Gastroesophageal sphincter (tissue), 4 donors: Measurements from ENCODE around the gene PTPRF. TPM values are rescaled to one million over a fixed set of nuclear protein-coding genes. Genes with fewer than 3 reads are reported as not detected.

Source experiments
- ATAC-seq: fragments of 150-250 bp; one replicate; pipeline ENCODE4 v1.9.1; 2016; ENCODE audit warnings: mild to moderate bottlenecking, moderate library complexity
- H3K27ac ChIP-seq, 4 donors: fragments of 200-600 bp; sonication (generic) in 3 of 4; 1 replicate in 3 of 4; 2 replicates in 1 of 4; pipeline ENCODE4 v1.5.1; 2016 to 2019
- H3K27me3 ChIP-seq: fragments of 200-600 bp; sonication (generic); one replicate; pipeline ENCODE4 v1.5.1; 2019
- H3K36me3 ChIP-seq, 2 donors: fragments of 200-600 bp; sonication (generic); one replicate each; pipeline ENCODE4 v1.5.1; 2019; ENCODE audit warnings: control low read depth in 1 of 2
- H3K4me1 ChIP-seq, 3 donors: fragments of 200-600 bp; sonication (generic); 1 replicate in 2 of 3; 2 replicates in 1 of 3; pipeline ENCODE4 v1.5.1; 2016 to 2019; ENCODE audit warnings: control low read depth in 2 of 3
- H3K4me3 ChIP-seq, 2 donors: fragments of 200-600 bp; sonication (generic); one replicate each; pipeline ENCODE4 v1.5.1; 2019; ENCODE audit warnings: mild to moderate bottlenecking in 1 of 2, moderate library complexity in 1 of 2
- H3K9me3 ChIP-seq, 3 donors: fragments of 200-600 bp; sonication (generic); one replicate each; pipeline ENCODE4 v1.5.1; 2017 to 2019; ENCODE audit warnings: control low read depth in 2 of 3
- EP300 ChIP-seq: sonication (generic); formaldehyde crosslinking; IDR thresholded peaks from one replicate; pipeline ENCODE4 v1.6.1; 2017; ENCODE audit warnings: antibody characterized with exemption, mild to moderate bottlenecking
- POLR2A ChIP-seq, 2 donors: fragments of 450-650 bp; IDR thresholded peaks; one replicate each; pipeline ENCODE4 v1.6.1; 2017; ENCODE audit warnings: antibody characterized with exemption in 2 of 2, mild to moderate bottlenecking in 2 of 2, moderate library complexity in 1 of 2
- POLR2AphosphoS5 ChIP-seq: sonication (generic); formaldehyde crosslinking; IDR thresholded peaks from one replicate; pipeline ENCODE4 v1.6.1; 2017; ENCODE audit warnings: antibody characterized with exemption
- WGBS, 2 donors: methylation state at CpG; one replicate each; pipeline ENCODE4 v1.1.5; 2018; ENCODE audit warnings: low coverage in 1 of 2; 5-methylcytosine and 5-hydroxymethylcytosine counted together
- total RNA-seq, 4 donors: library from RNA; depleted of rRNA; stranded (reverse); fragments of >200 nt; gene quantifications; one replicate each; pipeline ENCODE4 v1.1.0, GENCODE V29; 2016
- TF ChIP-seq, protein P1 (sequence below), 4 experiments: fragments of 200-600 bp in 2 of 4; fragments of 450-650 bp in 2 of 4; sonication (generic) in 1 of 4; IDR thresholded peaks; one replicate each; pipeline ENCODE4 v1.5.1; 2017 to 2019; ENCODE audit warnings: antibody characterized with exemption in 4 of 4, mild to moderate bottlenecking in 2 of 4, moderate library complexity in 2 of 4

The PTPRF gene
- total RNA-seq, 4 donors from 2014 or later, result 55.8 to 80.4 (median 60.8) TPM

DNA sequence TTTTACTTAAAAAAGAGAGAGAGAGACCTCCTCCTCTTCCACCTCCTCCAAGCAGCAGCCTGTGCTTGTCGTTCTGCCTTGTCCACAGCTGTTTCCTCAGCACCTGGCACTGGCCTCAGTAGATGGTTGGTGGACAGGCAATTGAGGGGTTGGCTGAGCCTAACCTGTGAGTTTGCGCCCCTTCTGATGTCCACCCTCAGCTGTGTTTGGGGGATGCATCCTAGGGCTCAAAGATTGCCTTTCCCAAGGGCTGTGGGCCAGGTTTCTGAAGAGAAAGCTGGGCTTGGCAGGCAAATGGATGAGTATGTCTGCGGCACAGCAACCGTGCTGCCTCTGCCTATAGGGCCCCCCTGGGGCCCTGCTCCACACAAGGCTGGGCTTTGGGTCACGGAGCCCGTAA is 84.2 kb downstream of the PTPRF start:
- no peaks in the 10 kb centered on the region for H3K9me3 ChIP-seq
- no peaks in the 10 kb centered on the region for H3K27me3 ChIP-seq
- no peak for ATAC-seq
- TF ChIP-seq POLR2AphosphoS5 (no peak), POLR2A (IDR thresholded peaks at IDR 0.05) (no peak), EP300 (no peak)
- TF ChIP-seq, protein P1, sequence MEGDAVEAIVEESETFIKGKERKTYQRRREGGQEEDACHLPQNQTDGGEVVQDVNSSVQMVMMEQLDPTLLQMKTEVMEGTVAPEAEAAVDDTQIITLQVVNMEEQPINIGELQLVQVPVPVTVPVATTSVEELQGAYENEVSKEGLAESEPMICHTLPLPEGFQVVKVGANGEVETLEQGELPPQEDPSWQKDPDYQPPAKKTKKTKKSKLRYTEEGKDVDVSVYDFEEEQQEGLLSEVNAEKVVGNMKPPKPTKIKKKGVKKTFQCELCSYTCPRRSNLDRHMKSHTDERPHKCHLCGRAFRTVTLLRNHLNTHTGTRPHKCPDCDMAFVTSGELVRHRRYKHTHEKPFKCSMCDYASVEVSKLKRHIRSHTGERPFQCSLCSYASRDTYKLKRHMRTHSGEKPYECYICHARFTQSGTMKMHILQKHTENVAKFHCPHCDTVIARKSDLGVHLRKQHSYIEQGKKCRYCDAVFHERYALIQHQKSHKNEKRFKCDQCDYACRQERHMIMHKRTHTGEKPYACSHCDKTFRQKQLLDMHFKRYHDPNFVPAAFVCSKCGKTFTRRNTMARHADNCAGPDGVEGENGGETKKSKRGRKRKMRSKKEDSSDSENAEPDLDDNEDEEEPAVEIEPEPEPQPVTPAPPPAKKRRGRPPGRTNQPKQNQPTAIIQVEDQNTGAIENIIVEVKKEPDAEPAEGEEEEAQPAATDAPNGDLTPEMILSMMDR (IDR thresholded peaks at IDR 0.05), result no peak
- no peak overlapping the region for H3K27ac ChIP-seq
- 78% methylated on average over 3 of the region's 6 CpGs; no CpG with 5 or more reads in 1 of the 2 donors for WGBS, 2 donors
- no peak overlapping the region for H3K4me3 ChIP-seq
- H3K4me1 ChIP-seq, result no peaks in the 10 kb centered on the region
- H3K36me3 ChIP-seq, result peaks cover 0 to 91% of the 10 kb centered on the region in 2 donors

DNA sequence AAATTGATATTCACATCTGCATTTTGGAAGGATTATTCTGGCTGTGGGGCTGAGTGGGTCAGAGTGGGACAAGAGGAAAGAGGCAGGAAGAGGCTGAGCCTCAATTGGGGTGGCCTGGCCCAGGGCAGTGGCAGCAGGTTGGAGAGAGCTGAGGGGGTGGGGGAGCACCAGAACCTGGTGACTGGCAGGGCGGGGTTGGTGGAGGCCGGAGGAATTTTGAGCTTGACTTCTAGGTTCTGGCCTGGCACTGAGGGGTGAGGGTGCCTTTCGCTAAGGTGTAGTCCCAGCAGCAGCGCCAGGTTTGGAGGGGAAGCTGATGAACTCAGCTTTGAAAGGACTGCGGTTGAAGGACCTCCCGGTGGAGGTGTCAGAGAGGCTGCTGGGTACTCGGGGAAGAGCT is 85.7 kb downstream of the PTPRF start:
- Histone ChIP-seq H3K27ac (no peak overlapping the region), H3K36me3 (peaks cover 0 to 91% of the 10 kb centered on the region in 2 donors), H3K4me1 (no peaks in the 10 kb centered on the region), H3K27me3 (no peaks in the 10 kb centered on the region), H3K4me3 (no peak overlapping the region), H3K9me3 (no peaks in the 10 kb centered on the region)
- 97 to 100% methylated on average over 3 to 5 of the region's 7 CpGs for WGBS, 2 donors
- ATAC-seq, result no peak
- TF ChIP-seq EP300 (no peak), POLR2A (IDR thresholded peaks at IDR 0.05) (no peak), POLR2AphosphoS5 (no peak)
- TF ChIP-seq, protein P1 (IDR thresholded peaks at IDR 0.05), result no peak

DNA sequence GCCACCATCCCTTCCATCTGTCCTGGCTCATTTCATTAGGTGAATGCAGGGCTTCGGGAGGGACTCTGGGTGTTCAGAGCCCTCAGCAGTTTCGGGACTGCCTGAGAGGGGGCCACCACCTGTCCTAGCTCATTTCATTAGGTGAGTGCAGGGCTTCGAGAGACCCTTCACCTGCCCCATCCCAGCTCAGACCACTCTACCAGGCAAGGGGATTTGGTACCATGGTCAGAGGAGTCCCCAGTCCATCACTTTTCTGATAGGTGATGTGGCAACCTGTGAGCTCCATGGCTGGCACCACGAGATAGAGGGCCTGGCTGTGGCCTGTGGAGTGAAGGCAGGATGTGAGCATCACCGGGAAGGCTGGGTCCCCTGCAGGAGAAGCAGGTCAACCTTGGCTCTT is 86.3 kb downstream of the PTPRF start:
- H3K4me1 ChIP-seq, result no peaks in the 10 kb centered on the region
- no peak overlapping the region for H3K27ac ChIP-seq
- no CpG with 5 or more reads among the region's 5 CpGs for WGBS, 2 donors
- no peak for ATAC-seq
- H3K4me3 ChIP-seq, result no peak overlapping the region
- H3K27me3 ChIP-seq, result no peaks in the 10 kb centered on the region
- no peaks in the 10 kb centered on the region for H3K9me3 ChIP-seq
- no peak for TF ChIP-seq POLR2A (IDR thresholded peaks at IDR 0.05)
- no peak for TF ChIP-seq EP300
- TF ChIP-seq, protein P1 (IDR thresholded peaks at IDR 0.05), result no peak
- no peak for TF ChIP-seq POLR2AphosphoS5
- peaks cover 0 to 97% of the 10 kb centered on the region in 2 donors for H3K36me3 ChIP-seq

DNA sequence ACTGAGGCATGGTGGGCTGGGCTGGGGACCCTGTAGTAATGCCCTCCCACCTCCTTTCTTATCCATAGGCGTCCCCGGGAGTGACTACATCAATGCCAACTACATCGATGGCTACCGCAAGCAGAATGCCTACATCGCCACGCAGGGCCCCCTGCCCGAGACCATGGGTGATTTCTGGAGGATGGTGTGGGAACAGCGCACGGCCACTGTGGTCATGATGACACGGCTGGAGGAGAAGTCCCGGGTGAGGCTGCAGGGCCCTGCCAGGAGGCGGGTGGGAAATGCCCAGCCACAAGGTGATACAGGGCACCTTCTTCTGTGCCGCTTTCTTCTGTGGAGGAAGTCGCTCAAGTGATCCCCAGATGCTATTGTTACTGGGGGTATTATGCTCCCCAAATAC is 87.0 kb downstream of the PTPRF start:
- Histone ChIP-seq H3K36me3 (peaks cover 0 to 99% of the 10 kb centered on the region in 2 donors), H3K4me3 (no peak overlapping the region), H3K27ac (no peak overlapping the region), H3K9me3 (no peaks in the 10 kb centered on the region), H3K27me3 (no peaks in the 10 kb centered on the region), H3K4me1 (no peaks in the 10 kb centered on the region)
- TF ChIP-seq EP300, result no peak
- TF ChIP-seq, protein P1 (IDR thresholded peaks at IDR 0.05), result no peak
- 100% methylated on average over 2 of the region's 14 CpGs; no CpG with 5 or more reads in 1 of the 2 donors for WGBS, 2 donors
- no peak for ATAC-seq

DNA sequence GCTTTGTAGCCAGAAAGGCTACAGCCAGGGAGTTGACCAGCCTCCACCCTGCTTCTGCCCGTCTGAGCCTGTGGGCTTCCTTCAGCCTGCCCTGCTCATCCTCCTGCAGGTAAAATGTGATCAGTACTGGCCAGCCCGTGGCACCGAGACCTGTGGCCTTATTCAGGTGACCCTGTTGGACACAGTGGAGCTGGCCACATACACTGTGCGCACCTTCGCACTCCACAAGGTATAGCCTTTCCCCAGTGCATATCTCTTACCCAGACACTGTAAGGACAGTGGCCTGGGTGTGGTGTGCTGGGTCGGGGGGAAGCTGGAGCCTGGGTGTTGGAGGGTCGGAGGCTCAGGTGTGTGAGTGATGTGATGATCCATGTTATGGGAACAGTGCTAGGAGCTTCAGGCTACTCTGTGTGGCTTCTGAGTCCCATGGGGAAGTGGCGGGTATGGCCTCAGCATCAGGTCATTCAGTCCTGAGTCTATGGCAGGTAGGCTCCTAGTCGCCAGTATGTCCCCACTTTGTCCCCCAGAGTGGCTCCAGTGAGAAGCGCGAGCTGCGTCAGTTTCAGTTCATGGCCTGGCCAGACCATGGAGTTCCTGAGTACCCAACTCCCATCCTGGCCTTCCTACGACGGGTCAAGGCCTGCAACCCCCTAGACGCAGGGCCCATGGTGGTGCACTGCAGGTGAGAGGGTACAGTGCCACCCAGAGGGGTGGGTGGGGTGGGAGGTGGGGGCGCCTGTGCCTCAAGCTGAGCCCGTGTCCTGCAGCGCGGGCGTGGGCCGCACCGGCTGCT is 88.0 kb downstream of the PTPRF start:
- 87% methylated on average over 6 of the region's 22 CpGs; no CpG with 5 or more reads in 1 of the 2 donors for WGBS, 2 donors
- Histone ChIP-seq H3K9me3 (no peaks in the 10 kb centered on the region), H3K27me3 (no peaks in the 10 kb centered on the region), H3K36me3 (peaks cover 0 to 99% of the 10 kb centered on the region in 2 donors), H3K4me1 (no peaks in the 10 kb centered on the region), H3K4me3 (no peak overlapping the region), H3K27ac (no peak overlapping the region)
- no peak for TF ChIP-seq EP300
- TF ChIP-seq POLR2A (IDR thresholded peaks at IDR 0.05), result no peak
- no peak for TF ChIP-seq POLR2AphosphoS5
- TF ChIP-seq, protein P1 (IDR thresholded peaks at IDR 0.05), result no peak
- no peak for ATAC-seq
